OCI-M2 (cell line): ENCODE measurements around the gene RNF224.

Source experiments
- DNase-seq: peaks from one replicate; lab custom pipeline; 2025; ENCODE audit not compliant: unreplicated experiment; lab: John Stamatoyannopoulos, UW

Gene RNF224

GRCh38 chr9:137269231-137269772, 42.0 kb downstream of the RNF224 start:
- no peak for DNase-seq

- DNase-seq: no peak
These were observed 43.8 kb downstream of the RNF224 start for GRCh38 chr9:137270929-137271695.

- no peak for DNase-seq
These were observed 44.4 kb downstream of the RNF224 start for GRCh38 chr9:137271696-137272076.

GRCh38 chr9:137272241-137273094, 45.2 kb downstream of the RNF224 start:
- DNase-seq: no peak

GRCh38 chr9:137273095-137273490, 45.8 kb downstream of the RNF224 start:
- DNase-seq: no peak

GRCh38 chr9:137273611-137274320, 46.5 kb downstream of the RNF224 start:
- no peak for DNase-seq

GRCh38 chr9:137275203-137275587, 47.9 kb downstream of the RNF224 start:
- DNase-seq: no peak

- DNase-seq: no peak
These were observed 48.5 kb downstream of the RNF224 start for GRCh38 chr9:137275588-137276472.

- no peak for DNase-seq
These were observed 49.4 kb downstream of the RNF224 start for GRCh38 chr9:137276473-137277328.

GRCh38 chr9:137277329-137278041, 50.2 kb downstream of the RNF224 start, which contains the start of gene TOR4A:
Gene TOR4A (plus strand): TSS chr9:137277726. CDS start chr9:137278690, 964 bp downstream.
- DNase-seq: no peak

- no peak for DNase-seq
These were observed 50.9 kb downstream of the RNF224 start for GRCh38 chr9:137278061-137278701.
